ENCODE data around the gene PGBD5. TPM values are rescaled to one million over a fixed set of nuclear protein-coding genes. Genes with fewer than 3 reads are reported as not detected.

The PGBD5 gene
- total RNA-seq, 1 donor from 2014 or later = 8.7 TPM

- DNase-seq (ENCODE audit: extremely low spot score, unreplicated experiment) = no peak
- Mint-ChIP-seq H3K36me3 (no peaks in the 10 kb centered on the region), H3K4me3 (no peak overlapping the region), H3K27ac (no peak overlapping the region), H3K27me3 (peaks cover 16% of the 10 kb centered on the region), H3K4me1 (ENCODE audit: unreplicated experiment) (no peaks in the 10 kb centered on the region), H3K9me3 (no peaks in the 10 kb centered on the region)
- TF ChIP-seq, protein P1, sequence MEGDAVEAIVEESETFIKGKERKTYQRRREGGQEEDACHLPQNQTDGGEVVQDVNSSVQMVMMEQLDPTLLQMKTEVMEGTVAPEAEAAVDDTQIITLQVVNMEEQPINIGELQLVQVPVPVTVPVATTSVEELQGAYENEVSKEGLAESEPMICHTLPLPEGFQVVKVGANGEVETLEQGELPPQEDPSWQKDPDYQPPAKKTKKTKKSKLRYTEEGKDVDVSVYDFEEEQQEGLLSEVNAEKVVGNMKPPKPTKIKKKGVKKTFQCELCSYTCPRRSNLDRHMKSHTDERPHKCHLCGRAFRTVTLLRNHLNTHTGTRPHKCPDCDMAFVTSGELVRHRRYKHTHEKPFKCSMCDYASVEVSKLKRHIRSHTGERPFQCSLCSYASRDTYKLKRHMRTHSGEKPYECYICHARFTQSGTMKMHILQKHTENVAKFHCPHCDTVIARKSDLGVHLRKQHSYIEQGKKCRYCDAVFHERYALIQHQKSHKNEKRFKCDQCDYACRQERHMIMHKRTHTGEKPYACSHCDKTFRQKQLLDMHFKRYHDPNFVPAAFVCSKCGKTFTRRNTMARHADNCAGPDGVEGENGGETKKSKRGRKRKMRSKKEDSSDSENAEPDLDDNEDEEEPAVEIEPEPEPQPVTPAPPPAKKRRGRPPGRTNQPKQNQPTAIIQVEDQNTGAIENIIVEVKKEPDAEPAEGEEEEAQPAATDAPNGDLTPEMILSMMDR (conservative IDR thresholded peaks at IDR 0.05) = no peak
Measured at GRCh38 chr1:230286166-230286889, 139.8 kb downstream of the PGBD5 start.

- Mint-ChIP-seq H3K9me3 (no peaks in the 10 kb centered on the region), H3K4me3 (no peak overlapping the region), H3K27me3 (peaks cover 10% of the 10 kb centered on the region), H3K4me1 (ENCODE audit: unreplicated experiment) (no peaks in the 10 kb centered on the region), H3K36me3 (no peaks in the 10 kb centered on the region), H3K27ac (no peak overlapping the region)
- TF ChIP-seq, protein P1 (conservative IDR thresholded peaks at IDR 0.05) = no peak
- DNase-seq (ENCODE audit: extremely low spot score, unreplicated experiment) = no peak
Measured at GRCh38 chr1:230285351-230285750, 140.8 kb downstream of the PGBD5 start.

DNA sequence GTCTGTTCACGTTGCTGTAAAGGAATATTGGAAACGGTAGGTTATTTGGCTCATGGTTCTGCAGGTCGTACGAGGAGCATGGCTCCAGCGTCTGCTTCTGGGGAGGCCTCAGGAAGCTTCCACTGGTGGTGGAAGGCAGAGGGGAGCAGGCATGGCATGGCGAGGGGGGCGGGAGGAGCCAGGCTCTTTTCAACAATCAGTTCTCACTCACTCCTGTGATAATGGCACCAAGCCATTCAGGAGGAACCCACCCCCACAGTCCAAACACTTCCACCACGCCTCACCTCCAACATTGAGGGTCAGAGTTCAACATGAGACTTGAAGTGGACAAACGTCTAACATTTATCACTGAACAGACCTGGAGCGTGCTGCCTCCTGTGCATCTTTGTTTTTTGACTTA lies 141.2 kb downstream of the PGBD5 start:
- H3K36me3 Mint-ChIP-seq = no peaks in the 10 kb centered on the region
- H3K4me1 Mint-ChIP-seq (ENCODE audit: unreplicated experiment) = no peaks in the 10 kb centered on the region
- no peak overlapping the region for H3K4me3 Mint-ChIP-seq
- H3K9me3 Mint-ChIP-seq = no peaks in the 10 kb centered on the region
- TF ChIP-seq, protein P1 (conservative IDR thresholded peaks at IDR 0.05) = no peak
- H3K27me3 Mint-ChIP-seq = peaks cover 10% of the 10 kb centered on the region
- no peak for DNase-seq (ENCODE audit: extremely low spot score, unreplicated experiment)
- H3K27ac Mint-ChIP-seq = no peak overlapping the region

DNA sequence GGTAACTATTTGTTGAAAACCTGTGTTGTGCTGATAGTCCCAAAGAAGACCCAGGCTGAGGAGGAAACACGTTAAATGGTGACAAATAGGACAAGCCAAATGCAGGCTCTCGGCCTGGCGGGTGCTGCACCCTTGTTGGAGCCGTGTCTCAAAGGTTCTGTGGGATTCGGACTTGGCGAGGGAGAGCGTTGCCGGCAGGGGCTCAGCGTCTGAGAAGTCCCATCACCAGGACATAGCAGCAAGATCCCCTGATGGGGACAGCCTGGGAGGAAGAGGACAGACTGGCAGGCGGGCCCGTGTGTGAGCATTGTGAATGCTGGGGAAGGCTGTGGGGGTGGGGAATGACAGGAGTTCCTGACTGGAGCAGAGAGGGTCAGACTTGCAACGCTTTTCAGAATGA lies 142.5 kb downstream of the PGBD5 start:
- Mint-ChIP-seq H3K36me3 (no peaks in the 10 kb centered on the region), H3K4me3 (no peak overlapping the region), H3K27me3 (peaks cover 7% of the 10 kb centered on the region), H3K9me3 (no peaks in the 10 kb centered on the region), H3K4me1 (ENCODE audit: unreplicated experiment) (no peaks in the 10 kb centered on the region), H3K27ac (no peak overlapping the region)
- DNase-seq (ENCODE audit: extremely low spot score, unreplicated experiment) = no peak
- TF ChIP-seq, protein P1 (conservative IDR thresholded peaks at IDR 0.05) = no peak

GRCh38 chr1:230282157-230282556 lies 144.0 kb downstream of the PGBD5 start:
- DNase-seq (ENCODE audit: extremely low spot score, unreplicated experiment) = no peak
- H3K27ac Mint-ChIP-seq = no peak overlapping the region

More at GRCh38 chr1:230282157-230282556, 144.0 kb downstream of the PGBD5 start:
- peaks cover 7% of the 10 kb centered on the region for H3K4me1 Mint-ChIP-seq (ENCODE audit: unreplicated experiment)
- TF ChIP-seq, protein P1 (conservative IDR thresholded peaks at IDR 0.05) = no peak
- peaks cover 4% of the 10 kb centered on the region for H3K36me3 Mint-ChIP-seq
- H3K4me3 Mint-ChIP-seq = no peak overlapping the region
- H3K9me3 Mint-ChIP-seq = no peaks in the 10 kb centered on the region
- H3K27me3 Mint-ChIP-seq = no peaks in the 10 kb centered on the region

All from type B pancreatic cell (in vitro differentiated cells).